Measurements from ENCODE around the gene IMPG1.

GRCh38 chr6:75906871-75907270, 165.6 kb downstream of the IMPG1 start:
- TF ChIP-seq POLR2A (IDR thresholded peaks at IDR 0.05) = no peak
- no peak for TF ChIP-seq CTCF (IDR thresholded peaks at IDR 0.05)
- no peak for TF ChIP-seq EP300 (IDR thresholded peaks at IDR 0.05)

Measured in gastroesophageal sphincter (tissue), 3 donors.